H9 (cell line): Measurements from ENCODE around the gene RALY. TPM values are rescaled to one million over a fixed set of nuclear protein-coding genes. Genes with fewer than 3 reads are reported as not detected.

Experiments
- DNase-seq: peaks from one replicate; pipeline ENCODE4 v3.0.0-alpha.2; 2017
- H2AFZ ChIP-seq: one replicate; pipeline ENCODE4 v1.6.1; 2013; ENCODE audit warnings: mild to moderate bottlenecking, low read length, control low read depth, moderate library complexity
- H2AK5ac ChIP-seq: 2 replicates; pipeline ENCODE4 v1.6.1; 2013; ENCODE audit warnings: low read length, control low read depth, mixed read lengths; ENCODE audit not compliant: insufficient read length
- H2BK120ac ChIP-seq: one replicate; pipeline ENCODE4 v1.6.1; 2013; ENCODE audit warnings: low read depth, mild to moderate bottlenecking, low read length, control low read depth, inconsistent platforms; ENCODE audit not compliant: poor library complexity, severe bottlenecking
- H2BK12ac ChIP-seq: 2 replicates; pipeline ENCODE4 v1.6.1; 2013; ENCODE audit warnings: low read length, control low read depth, mixed read lengths, low read depth; ENCODE audit not compliant: insufficient read length
- H2BK15ac ChIP-seq: 2 replicates; pipeline ENCODE4 v1.6.1; 2013; ENCODE audit warnings: low read depth, low read length, control low read depth
- H2BK20ac ChIP-seq: one replicate; pipeline ENCODE4 v1.6.1; 2013; ENCODE audit warnings: low read depth, mild to moderate bottlenecking, low read length, control low read depth, inconsistent platforms; ENCODE audit not compliant: poor library complexity, severe bottlenecking
- H2BK5ac ChIP-seq: 2 replicates; pipeline ENCODE4 v1.6.1; 2013; ENCODE audit warnings: low read length, control low read depth, mixed read lengths; ENCODE audit not compliant: insufficient read length
- H3K14ac ChIP-seq: 2 replicates; pipeline ENCODE4 v1.6.1; 2013; ENCODE audit warnings: low read length, control low read depth; ENCODE audit not compliant: insufficient read depth
- H3K18ac ChIP-seq: 2 replicates; pipeline ENCODE4 v1.6.1; 2013; ENCODE audit warnings: low read depth, mild to moderate bottlenecking, mixed read lengths, low read length, control low read depth; ENCODE audit not compliant: insufficient read length
- H3K23ac ChIP-seq: 2 replicates; pipeline ENCODE4 v1.6.1; 2013; ENCODE audit warnings: low read length, control low read depth, mixed read lengths, low read depth; ENCODE audit not compliant: insufficient read length
- H3K23me2 ChIP-seq: 2 replicates; pipeline ENCODE4 v1.6.1; 2013; ENCODE audit warnings: low read depth, mild to moderate bottlenecking, mixed read lengths, low read length, control low read depth; ENCODE audit not compliant: insufficient read length, poor library complexity, severe bottlenecking
- H3K27ac ChIP-seq: 2 replicates; pipeline ENCODE4 v1.5.1; 2013; ENCODE audit warnings: low read length, control low read depth, mixed read lengths, low read depth; ENCODE audit not compliant: insufficient read length
- H3K27me3 ChIP-seq: 2 replicates; pipeline ENCODE4 v1.6.1; 2013; ENCODE audit warnings: low read length, control low read depth, inconsistent platforms; ENCODE audit not compliant: insufficient read depth
- H3K4ac ChIP-seq: 2 replicates; pipeline ENCODE4 v1.6.1; 2013; ENCODE audit warnings: low read depth, mild to moderate bottlenecking, control low read depth, inconsistent platforms, low read length, moderate library complexity
- H3K4me1 ChIP-seq: 2 replicates; pipeline ENCODE4 v1.6.1; 2013; ENCODE audit warnings: low read length, control low read depth, inconsistent platforms; ENCODE audit not compliant: insufficient read depth
- H3K4me2 ChIP-seq: 2 replicates; pipeline ENCODE4 v1.6.1; 2013; ENCODE audit warnings: low read length, control low read depth, mixed read lengths; ENCODE audit not compliant: insufficient read length, insufficient read depth
- H3K56ac ChIP-seq: 2 replicates; pipeline ENCODE4 v1.6.1; 2013; ENCODE audit warnings: low read depth, mild to moderate bottlenecking, mixed read lengths, low read length, control low read depth; ENCODE audit not compliant: insufficient read length
- H3K79me1 ChIP-seq: 2 replicates; pipeline ENCODE4 v1.6.1; 2013; ENCODE audit warnings: low read depth, mild to moderate bottlenecking, moderate library complexity, low read length, control low read depth, inconsistent platforms; ENCODE audit not compliant: insufficient read depth, poor library complexity, severe bottlenecking
- H3K79me2 ChIP-seq: 2 replicates; pipeline ENCODE4 v1.6.1; 2013; ENCODE audit warnings: low read length, control low read depth, inconsistent platforms; ENCODE audit not compliant: insufficient read depth
- H3K9ac ChIP-seq: 2 replicates; pipeline ENCODE4 v1.6.1; 2013; ENCODE audit warnings: low read length, control low read depth, mixed read lengths; ENCODE audit not compliant: insufficient read length; ENCODE audit errors: extremely low read depth
- H3K9me3 ChIP-seq: one replicate; pipeline ENCODE4 v1.6.1; 2013; ENCODE audit warnings: low read depth, low read length, inconsistent platforms; ENCODE audit not compliant: control insufficient read depth
- H3T11ph ChIP-seq: one replicate; pipeline ENCODE4 v1.6.1; 2013; ENCODE audit warnings: mild to moderate bottlenecking, low read length, control low read depth, inconsistent platforms
- H4K20me1 ChIP-seq: one replicate; pipeline ENCODE4 v1.6.1; 2013; ENCODE audit not compliant: control insufficient read depth, insufficient read length, insufficient read depth
- H4K5ac ChIP-seq: 2 replicates; pipeline ENCODE4 v1.6.1; 2013; ENCODE audit warnings: low read depth, mild to moderate bottlenecking, mixed read lengths, low read length, control low read depth; ENCODE audit not compliant: insufficient read length
- H4K8ac ChIP-seq: replicated peaks from 2 replicates; pipeline ENCODE4 v1.6.1; 2013; ENCODE audit warnings: low read length, control low read depth, mixed read lengths, low read depth; ENCODE audit not compliant: insufficient read length
- H4K91ac ChIP-seq: 2 replicates; pipeline ENCODE4 v1.6.1; 2013; ENCODE audit warnings: low read depth, mild to moderate bottlenecking, moderate library complexity, mixed read lengths, low read length, control low read depth; ENCODE audit not compliant: insufficient read length
- H3K27ac Mint-ChIP-seq, 3 experiments: 2 replicates in 2 of 3; 3 replicates in 1 of 3; pipeline ENCODE4 v1.8.0; 2020 to 2021; ENCODE audit warnings: mixed read lengths in 3 of 3, mild to moderate bottlenecking in 1 of 3, moderate library complexity in 1 of 3
- H3K27me3 Mint-ChIP-seq: 2 replicates; pipeline ENCODE4 v1.8.0; 2021; ENCODE audit warnings: low read depth, mild to moderate bottlenecking, moderate library complexity, mixed read lengths
- H3K36me3 Mint-ChIP-seq, 3 experiments: 2 replicates in 2 of 3; 3 replicates in 1 of 3; pipeline ENCODE4 v1.8.0; 2020 to 2021; ENCODE audit warnings: low read depth in 3 of 3, mixed read lengths in 3 of 3; ENCODE audit not compliant: insufficient read depth in 1 of 3
- H3K4me1 Mint-ChIP-seq, 2 experiments: 2 replicates each; pipeline ENCODE4 v1.8.0; 2020; ENCODE audit warnings: mixed read lengths in 2 of 2
- H3K4me3 Mint-ChIP-seq, 2 experiments: 2 replicates in 1 of 2; 3 replicates in 1 of 2; pipeline ENCODE4 v1.8.0; 2020 to 2021; ENCODE audit warnings: mild to moderate bottlenecking in 2 of 2, mixed read lengths in 2 of 2, moderate library complexity in 1 of 2
- H3K9me3 Mint-ChIP-seq, 2 experiments: 2 replicates in 1 of 2; 3 replicates in 1 of 2; pipeline ENCODE4 v1.8.0; 2020; ENCODE audit warnings: mild to moderate bottlenecking in 2 of 2, mixed read lengths in 2 of 2, moderate library complexity in 1 of 2
- WGBS: extraction: QIAGEN DNeasy Blood & Tissue Kit; methylation state at CpG from one replicate; pipeline ENCODE4 v1.1.7; 2013; ENCODE audit warnings: missing lambda C conversion rate, low lambda C conversion rate, mixed read lengths; ENCODE audit not compliant: insufficient read length; ENCODE audit errors: extremely low coverage; 5-methylcytosine and 5-hydroxymethylcytosine counted together
- total RNA-seq: library from RNA; stranded (reverse); gene quantifications from 2 replicates; pipeline ENCODE4 v1.2.1, GENCODE V29; 2021
- TF ChIP-seq, protein P1 (sequence below): fragments of 200-600 bp; sonication (generic); conservative IDR thresholded peaks from 3 replicates; pipeline ENCODE4 v1.8.0; 2021; ENCODE audit warnings: antibody characterized with exemption, mild to moderate bottlenecking

The RALY gene
- total RNA-seq, 1 experiment from 2014 or later: 199 TPM

DNA sequence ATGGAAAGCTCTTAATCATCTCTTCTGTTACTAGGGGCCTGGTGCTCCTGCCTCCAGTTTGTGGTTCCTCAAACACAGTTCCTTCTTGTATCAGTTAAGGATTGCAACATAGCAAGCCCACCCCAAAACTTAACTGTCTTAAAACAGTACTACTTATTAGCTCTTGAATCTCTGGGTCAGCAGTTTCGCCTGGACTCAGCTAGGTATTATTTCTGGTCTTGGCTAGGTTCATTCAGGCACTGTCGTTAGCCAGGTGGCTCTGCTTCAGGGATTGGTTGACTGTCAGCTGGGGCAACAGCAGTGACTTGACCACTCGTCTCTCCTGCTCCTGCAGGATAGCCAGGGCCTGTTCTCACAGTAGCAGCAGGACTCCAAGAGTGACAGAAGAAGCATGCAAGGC is 30.0 kb upstream of the RALY start:
- Mint-ChIP-seq H3K27me3 (peaks cover 4% of the 10 kb centered on the region; the same call in 1 of the 2 replicates), H3K4me1 (peaks cover 0 to 3% of the 10 kb centered on the region in 2 experiments; a peak in 1 of 4 replicates), H3K9me3 (0 out of 5 replicates have a peak, but pooled peaks cover 0 to 2% of the 10 kb centered on the region in 2 experiments), H3K27ac (peak overlapping the region in 1 of 3 experiments; percentile 13; a peak in 1 of 7 replicates), H3K36me3 (no peaks in the 10 kb centered on the region), H3K4me3 (no peak overlapping the region)
- no peak overlapping the region for H3K9ac ChIP-seq
- no peak for DNase-seq
- no peak overlapping the region for H2BK5ac ChIP-seq
- no peak overlapping the region for H3K27ac ChIP-seq
- no peaks in the 10 kb centered on the region for H3K23me2 ChIP-seq
- H3K4ac ChIP-seq: no peak overlapping the region
- no peak overlapping the region for H3K14ac ChIP-seq
- no peak overlapping the region for H2BK15ac ChIP-seq
- H3K4me1 ChIP-seq: no peaks in the 10 kb centered on the region
- H4K8ac ChIP-seq: no peak overlapping the region
- H3T11ph ChIP-seq: no peak overlapping the region
- H3K18ac ChIP-seq: no peak overlapping the region
- no peaks in the 10 kb centered on the region for H4K20me1 ChIP-seq
- no CpG with 5 or more reads among the region's 3 CpGs for WGBS
- no peaks in the 10 kb centered on the region for H3K9me3 ChIP-seq
- H2BK20ac ChIP-seq: no peak overlapping the region
- H2AK5ac ChIP-seq: no peak overlapping the region
- H3K23ac ChIP-seq: no peak overlapping the region
- H2AFZ ChIP-seq: no peak overlapping the region
- H2BK12ac ChIP-seq: no peak overlapping the region
- no peaks in the 10 kb centered on the region for H3K79me2 ChIP-seq
- no peak overlapping the region for H3K56ac ChIP-seq
- no peak overlapping the region for H2BK120ac ChIP-seq
- no peak overlapping the region for H4K91ac ChIP-seq
- TF ChIP-seq, protein P1, sequence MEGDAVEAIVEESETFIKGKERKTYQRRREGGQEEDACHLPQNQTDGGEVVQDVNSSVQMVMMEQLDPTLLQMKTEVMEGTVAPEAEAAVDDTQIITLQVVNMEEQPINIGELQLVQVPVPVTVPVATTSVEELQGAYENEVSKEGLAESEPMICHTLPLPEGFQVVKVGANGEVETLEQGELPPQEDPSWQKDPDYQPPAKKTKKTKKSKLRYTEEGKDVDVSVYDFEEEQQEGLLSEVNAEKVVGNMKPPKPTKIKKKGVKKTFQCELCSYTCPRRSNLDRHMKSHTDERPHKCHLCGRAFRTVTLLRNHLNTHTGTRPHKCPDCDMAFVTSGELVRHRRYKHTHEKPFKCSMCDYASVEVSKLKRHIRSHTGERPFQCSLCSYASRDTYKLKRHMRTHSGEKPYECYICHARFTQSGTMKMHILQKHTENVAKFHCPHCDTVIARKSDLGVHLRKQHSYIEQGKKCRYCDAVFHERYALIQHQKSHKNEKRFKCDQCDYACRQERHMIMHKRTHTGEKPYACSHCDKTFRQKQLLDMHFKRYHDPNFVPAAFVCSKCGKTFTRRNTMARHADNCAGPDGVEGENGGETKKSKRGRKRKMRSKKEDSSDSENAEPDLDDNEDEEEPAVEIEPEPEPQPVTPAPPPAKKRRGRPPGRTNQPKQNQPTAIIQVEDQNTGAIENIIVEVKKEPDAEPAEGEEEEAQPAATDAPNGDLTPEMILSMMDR: no peak
- H4K5ac ChIP-seq: no peak overlapping the region
- no peaks in the 10 kb centered on the region for H3K27me3 ChIP-seq
- H3K79me1 ChIP-seq: no peaks in the 10 kb centered on the region
- no peak overlapping the region for H3K4me2 ChIP-seq
